ENCODE data around the gene MEIOB.

Gene MEIOB

GRCh38 chr16:1820096-1820945 is 51.6 kb downstream of the MEIOB start:
- TF ChIP-seq, protein P1, sequence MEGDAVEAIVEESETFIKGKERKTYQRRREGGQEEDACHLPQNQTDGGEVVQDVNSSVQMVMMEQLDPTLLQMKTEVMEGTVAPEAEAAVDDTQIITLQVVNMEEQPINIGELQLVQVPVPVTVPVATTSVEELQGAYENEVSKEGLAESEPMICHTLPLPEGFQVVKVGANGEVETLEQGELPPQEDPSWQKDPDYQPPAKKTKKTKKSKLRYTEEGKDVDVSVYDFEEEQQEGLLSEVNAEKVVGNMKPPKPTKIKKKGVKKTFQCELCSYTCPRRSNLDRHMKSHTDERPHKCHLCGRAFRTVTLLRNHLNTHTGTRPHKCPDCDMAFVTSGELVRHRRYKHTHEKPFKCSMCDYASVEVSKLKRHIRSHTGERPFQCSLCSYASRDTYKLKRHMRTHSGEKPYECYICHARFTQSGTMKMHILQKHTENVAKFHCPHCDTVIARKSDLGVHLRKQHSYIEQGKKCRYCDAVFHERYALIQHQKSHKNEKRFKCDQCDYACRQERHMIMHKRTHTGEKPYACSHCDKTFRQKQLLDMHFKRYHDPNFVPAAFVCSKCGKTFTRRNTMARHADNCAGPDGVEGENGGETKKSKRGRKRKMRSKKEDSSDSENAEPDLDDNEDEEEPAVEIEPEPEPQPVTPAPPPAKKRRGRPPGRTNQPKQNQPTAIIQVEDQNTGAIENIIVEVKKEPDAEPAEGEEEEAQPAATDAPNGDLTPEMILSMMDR (IDR thresholded peaks at IDR 0.05; ENCODE audit: low read depth, low read length, missing control alignments), result no peak
- in situ Hi-C loops (cut with HindIII; ENCODE audit: low sequenced_read_pairs), result no loop called here
- DNase-seq (ENCODE audit: low read depth), result no peak
- H3K4me3 ChIP-seq (ENCODE audit: low read depth, low read length), result no peak overlapping the region

DNA sequence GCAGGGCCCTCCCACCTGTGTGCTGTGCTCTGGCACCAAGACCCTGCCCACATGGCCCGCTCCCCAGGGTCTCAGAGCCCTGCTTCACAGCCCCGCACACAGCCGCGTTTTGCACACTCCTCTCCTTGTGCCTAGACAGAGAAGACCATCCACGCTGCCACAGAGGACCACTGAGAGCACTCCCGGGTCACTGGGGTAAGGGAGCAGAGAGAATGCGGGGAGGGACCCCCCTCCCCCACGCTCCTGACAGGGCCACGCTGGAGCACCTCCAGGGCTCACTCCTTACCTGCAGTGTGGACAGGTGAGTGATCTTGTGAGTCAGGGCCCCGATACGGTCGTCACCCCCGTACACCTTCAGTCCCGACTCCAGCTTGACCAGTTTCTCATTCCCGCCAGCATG is 52.4 kb downstream of the MEIOB start:
- H3K4me3 ChIP-seq (ENCODE audit: low read depth, low read length), result no peak overlapping the region
- in situ Hi-C loops (cut with HindIII; ENCODE audit: low sequenced_read_pairs), result no loop called here
- TF ChIP-seq, protein P1 (IDR thresholded peaks at IDR 0.05; ENCODE audit: low read depth, low read length, missing control alignments), result no peak
- DNase-seq (ENCODE audit: low read depth), result no peak

DNA sequence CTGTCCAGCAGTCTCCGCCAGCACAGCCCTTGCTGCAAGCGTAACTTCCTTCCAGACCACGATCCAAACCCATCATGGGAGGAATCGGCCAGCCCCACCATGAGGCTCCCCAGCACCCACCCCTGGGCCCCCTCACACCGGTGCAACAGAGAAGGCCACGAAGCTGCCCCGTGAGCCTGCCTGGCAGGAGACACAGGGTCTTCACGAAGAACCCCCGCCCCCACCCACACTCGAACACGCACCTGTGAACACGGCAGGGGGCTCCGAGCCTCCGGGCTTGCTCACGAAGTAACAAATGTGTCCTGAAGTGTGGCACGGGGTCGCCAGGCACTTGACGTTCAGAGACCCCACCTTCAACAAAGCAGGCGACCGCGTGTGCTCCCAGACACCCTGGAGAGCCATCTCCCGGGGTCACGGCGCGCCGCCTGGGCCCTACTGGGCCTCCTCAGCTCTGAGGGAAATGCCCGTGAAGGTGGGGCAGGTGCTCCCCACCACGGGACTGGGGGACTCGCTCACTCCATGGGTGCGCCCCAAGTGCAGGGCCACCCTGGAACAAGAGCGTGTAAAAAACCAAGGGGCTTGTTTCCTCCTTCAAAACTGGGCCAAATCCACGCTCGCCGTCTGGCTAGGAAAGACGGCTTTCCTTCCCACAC is 53.0 kb downstream of the MEIOB start:
- in situ Hi-C loops (cut with HindIII; ENCODE audit: low sequenced_read_pairs), result no loop called here
- no peak overlapping the region for H3K4me3 ChIP-seq (ENCODE audit: low read depth, low read length)
- TF ChIP-seq, protein P1 (IDR thresholded peaks at IDR 0.05; ENCODE audit: low read depth, low read length, missing control alignments), result no peak
- DNase-seq (ENCODE audit: low read depth), result no peak

GRCh38 chr16:1818204-1818872 is 53.6 kb downstream of the MEIOB start:
- in situ Hi-C loops (cut with HindIII; ENCODE audit: low sequenced_read_pairs), result no loop called here
- TF ChIP-seq, protein P1 (IDR thresholded peaks at IDR 0.05; ENCODE audit: low read depth, low read length, missing control alignments), result no peak
- H3K4me3 ChIP-seq (ENCODE audit: low read depth, low read length), result no peak overlapping the region
- no peak for DNase-seq (ENCODE audit: low read depth)

- H3K4me3 ChIP-seq (ENCODE audit: low read depth, low read length), result no peak overlapping the region
- DNase-seq (ENCODE audit: low read depth), result no peak
- TF ChIP-seq, protein P1 (IDR thresholded peaks at IDR 0.05; ENCODE audit: low read depth, low read length, missing control alignments), result no peak
- in situ Hi-C loops (cut with HindIII; ENCODE audit: low sequenced_read_pairs), result no loop called here
Measured at GRCh38 chr16:1817716-1818115, 54.2 kb downstream of the MEIOB start.

- H3K4me3 ChIP-seq (ENCODE audit: low read depth, low read length), result no peak overlapping the region
- in situ Hi-C loops (cut with HindIII; ENCODE audit: low sequenced_read_pairs), result no loop called here
- DNase-seq (ENCODE audit: low read depth), result no peak
- TF ChIP-seq, protein P1 (IDR thresholded peaks at IDR 0.05; ENCODE audit: low read depth, low read length, missing control alignments), result no peak
Measured at GRCh38 chr16:1817276-1817589, 54.7 kb downstream of the MEIOB start.
